HG02973 (cell line): ENCODE results near the gene MRPS22.
"Not testable (repeated sequence)": the region's sequence is repeated elsewhere in the genome, so short reads cannot be mapped to it uniquely, and the experiment has no call there.

Experiments
- ATAC-seq: cut with Tn5 transposase; IDR thresholded peaks from one replicate; pipeline ENCODE4 v1.9.1; 2021; ENCODE audit warnings: moderate library complexity; ENCODE audit not compliant: unreplicated experiment

The MRPS22 gene

GRCh38 chr3:139389552-139390368 is 45.9 kb downstream of the MRPS22 start, which contains the start of gene COPB2:
Gene COPB2 (minus strand): TSS chr3:139389647. CDS start chr3:139389550, 97 bp downstream.
- ATAC-seq: peak; percentile 97

DNA sequence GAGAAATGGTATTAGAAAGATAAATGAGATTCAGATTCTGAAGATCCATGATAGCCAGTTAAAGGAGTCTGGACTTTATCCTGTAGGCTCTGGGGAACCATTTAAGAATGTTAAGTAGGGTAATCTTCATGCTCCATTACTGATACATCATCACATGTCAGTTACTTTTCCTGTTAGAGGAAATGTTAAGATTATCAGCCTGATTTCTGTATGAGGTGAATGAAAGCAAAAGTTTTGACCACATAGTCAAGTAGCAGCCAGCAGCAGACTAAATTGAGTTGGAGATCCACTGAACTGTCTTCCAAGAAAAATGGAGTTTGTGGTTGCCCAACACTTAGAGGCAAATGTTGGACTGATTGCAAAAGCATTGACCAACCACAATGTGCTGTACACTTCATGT is 50.3 kb downstream of the MRPS22 start:
- no peak for ATAC-seq

GRCh38 chr3:139396707-139397106 is 52.9 kb downstream of the MRPS22 start:
- ATAC-seq: no peak

GRCh38 chr3:139401155-139401554 is 57.3 kb downstream of the MRPS22 start:
- not testable (repeated sequence) for ATAC-seq
